Stimulated activated CD8-positive, alpha-beta memory T cell treated with anti-CD3 and anti-CD28 coated beads, Interleukin-7, amount 100 ng/mL, for 24 hours (primary cell): Measurements from ENCODE around the gene ITPR1.

Experiments
- DNase-seq: peaks from one replicate; pipeline ENCODE4 v3.0.0-alpha.2; 2020; ENCODE audit warnings: low read depth

Gene ITPR1

GRCh38 chr3:4830586-4830914, 337.4 kb downstream of the ITPR1 start:
- DNase-seq, result no peak

DNA sequence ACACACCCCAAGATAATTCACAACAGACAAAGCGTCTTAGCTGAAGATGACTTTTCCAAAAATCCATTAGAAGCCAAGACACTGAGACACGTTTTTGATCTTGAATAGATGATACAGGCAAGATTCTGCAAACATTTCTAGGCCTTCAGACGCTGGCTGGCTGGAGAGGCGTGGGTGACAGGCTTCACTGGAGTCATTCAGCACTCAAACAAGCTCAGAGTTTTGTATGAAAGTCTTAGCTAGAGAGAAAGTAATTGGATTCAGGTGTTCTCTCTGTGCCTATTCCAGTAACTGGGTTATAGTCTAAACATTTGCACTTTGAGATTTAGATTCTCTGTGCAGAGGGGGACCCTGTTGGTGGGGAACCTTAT, 338.4 kb downstream of the ITPR1 start:
- no peak for DNase-seq

DNA sequence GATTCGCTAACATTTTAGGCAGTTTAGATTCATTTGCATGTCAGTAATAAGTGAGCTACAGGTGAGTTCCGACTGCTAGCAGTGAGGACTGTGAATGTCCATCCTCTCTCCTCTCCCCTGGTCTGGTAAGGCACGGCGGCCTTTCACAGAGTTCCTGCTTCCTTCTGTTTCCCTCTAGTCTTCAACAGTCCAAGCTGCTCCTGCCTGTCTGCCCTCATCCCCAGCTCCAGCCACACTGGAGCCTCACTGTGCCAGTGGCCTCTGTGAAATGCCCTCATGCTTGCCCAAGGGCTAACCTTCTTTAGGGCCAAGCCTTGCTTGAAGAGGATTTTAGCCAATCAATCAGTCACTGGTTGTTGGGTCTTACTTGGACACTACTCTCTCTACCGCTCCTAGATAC, 340.3 kb downstream of the ITPR1 start:
- no peak for DNase-seq

- DNase-seq, result peak; percentile 51
Observed at GRCh38 chr3:4834403-4834866, 341.3 kb downstream of the ITPR1 start.

- no peak for DNase-seq
Observed at GRCh38 chr3:4835616-4836043, 342.5 kb downstream of the ITPR1 start.

DNA sequence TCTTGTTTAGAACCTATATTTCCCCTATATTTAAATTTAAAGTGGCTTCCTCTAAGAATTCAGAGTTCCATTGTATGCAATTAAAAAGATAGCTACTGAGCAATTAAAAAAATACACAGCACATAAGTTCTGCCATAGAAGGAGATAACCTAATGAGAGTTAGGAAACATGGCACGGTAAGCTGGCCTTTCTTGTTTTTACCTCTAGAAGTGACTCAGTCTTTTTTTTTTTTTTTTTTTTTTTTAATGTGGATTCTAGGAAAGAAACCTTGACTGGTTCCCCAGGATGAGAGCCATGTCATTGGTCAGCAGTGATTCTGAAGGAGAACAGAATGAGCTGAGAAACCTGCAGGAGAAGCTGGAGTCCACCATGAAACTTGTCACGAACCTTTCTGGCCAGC, 343.4 kb downstream of the ITPR1 start:
- DNase-seq, result no peak

- DNase-seq, result no peak
Observed at GRCh38 chr3:4837374-4837930, 344.3 kb downstream of the ITPR1 start.

GRCh38 chr3:4838621-4839022, 345.5 kb downstream of the ITPR1 start:
- no peak for DNase-seq

GRCh38 chr3:4839278-4839677, 346.1 kb downstream of the ITPR1 start:
- DNase-seq, result no peak

DNA sequence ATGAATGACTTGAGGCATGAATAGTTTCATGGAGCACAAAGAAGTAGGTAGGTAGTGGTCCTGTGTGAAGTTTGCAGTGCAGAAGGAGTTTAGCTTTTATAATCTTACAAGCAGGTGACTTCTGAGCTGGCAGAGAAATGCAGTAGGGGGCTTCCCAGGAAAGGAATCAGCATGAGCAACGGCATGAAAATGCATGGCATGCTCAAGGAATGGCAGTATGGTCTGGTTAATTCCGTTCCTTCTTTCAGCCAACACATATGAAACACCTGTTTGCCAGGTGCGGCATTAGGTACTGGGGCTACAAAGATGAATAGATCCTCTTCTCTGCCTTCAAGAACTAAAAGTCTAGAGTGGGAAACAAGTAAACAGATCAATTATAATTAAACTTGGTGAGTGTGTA, 348.1 kb downstream of the ITPR1 start:
- DNase-seq, result no peak

DNA sequence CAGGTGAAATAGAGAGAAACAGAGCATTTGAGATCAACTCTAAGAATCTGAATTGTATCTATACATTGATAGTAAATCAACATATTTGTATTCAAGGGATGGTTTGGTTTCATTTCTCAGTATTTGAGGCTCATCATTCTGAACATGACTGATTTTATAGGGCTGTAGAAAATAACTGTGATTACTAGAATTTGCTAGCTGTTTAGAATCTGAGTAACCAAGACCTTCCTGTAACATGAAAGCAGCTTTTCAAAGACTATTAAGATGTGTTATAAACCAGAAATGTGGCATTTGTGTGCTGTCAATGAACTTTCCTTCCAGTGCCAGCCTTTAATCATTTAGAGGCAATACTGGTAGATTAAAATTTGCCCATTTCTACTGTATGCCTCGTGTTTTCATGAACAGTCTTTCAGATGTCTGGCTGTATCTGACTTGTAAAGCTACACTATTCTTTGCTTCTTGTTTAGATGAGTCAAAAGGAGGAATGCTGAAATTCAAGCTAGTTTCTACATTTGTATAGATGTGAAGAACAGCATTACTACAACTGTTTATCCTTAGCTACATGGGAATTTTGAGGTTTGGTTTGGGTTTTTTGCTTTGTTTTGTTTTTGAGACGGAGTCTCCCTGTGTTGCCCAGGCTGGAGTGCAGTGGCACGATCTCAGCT, 348.8 kb downstream of the ITPR1 start:
- DNase-seq, result no peak

DNA sequence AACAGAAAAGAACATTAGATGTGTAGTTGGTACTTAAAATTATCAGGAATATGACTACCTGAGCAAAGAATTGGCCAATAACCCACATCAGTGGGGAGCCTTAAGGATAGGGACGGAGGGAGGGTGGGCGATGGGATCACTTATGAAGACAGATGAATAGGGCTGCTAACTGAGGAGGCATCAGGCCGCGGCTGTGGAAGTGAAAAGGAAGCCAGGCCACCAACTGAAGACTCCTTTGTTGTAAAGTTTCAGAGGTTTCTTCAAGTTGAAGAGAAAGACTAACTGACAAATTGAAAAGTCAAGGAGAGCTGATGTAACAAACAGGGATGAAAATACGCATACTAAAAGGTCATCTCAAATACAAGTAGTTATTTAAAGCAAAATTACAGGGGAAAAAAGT, 350.5 kb downstream of the ITPR1 start:
- no peak for DNase-seq

DNA sequence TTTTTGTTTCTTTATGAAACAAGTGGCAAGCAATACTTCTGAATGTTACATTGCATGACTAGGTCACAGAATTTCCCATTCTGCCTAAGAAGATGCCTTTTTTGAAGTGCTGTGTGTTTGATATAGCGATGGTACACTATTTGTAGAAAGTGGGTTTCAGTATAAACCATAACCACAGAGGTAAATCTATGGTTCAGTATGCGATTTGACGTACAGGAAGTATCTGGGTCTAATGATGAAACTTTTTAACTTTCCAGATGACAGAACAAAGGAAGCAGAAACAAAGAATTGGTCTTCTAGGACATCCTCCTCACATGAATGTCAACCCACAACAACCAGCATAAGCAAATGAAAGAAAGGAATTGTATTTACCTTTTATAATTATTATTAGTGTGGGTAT, 352.7 kb downstream of the ITPR1 start:
- no peak for DNase-seq

GRCh38 chr3:4846543-4846942, 353.4 kb downstream of the ITPR1 start:
- DNase-seq, result no peak

- DNase-seq, result no peak
Observed at GRCh38 chr3:4848176-4848825, 355.2 kb downstream of the ITPR1 start.

DNA sequence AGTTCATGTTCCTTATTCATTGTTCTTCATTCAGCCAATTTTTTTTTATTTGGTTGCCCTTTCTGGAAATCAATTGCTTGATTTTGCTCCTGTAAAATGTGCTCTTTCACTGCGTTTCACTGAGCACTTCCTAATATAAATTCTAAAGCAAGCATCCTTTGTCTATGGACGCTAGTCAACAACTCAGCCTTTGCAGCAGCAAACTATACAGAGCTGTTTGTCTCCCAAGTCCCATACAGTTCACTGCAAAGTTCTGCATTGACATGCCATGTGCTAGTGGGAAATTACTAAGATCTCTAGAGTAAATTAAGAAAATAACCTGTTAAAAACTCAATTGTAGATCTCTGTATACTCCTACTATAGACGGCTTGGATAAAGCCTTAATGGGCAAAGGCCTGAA, 356.0 kb downstream of the ITPR1 start:
- no peak for DNase-seq

- DNase-seq, result no peak
Observed at GRCh38 chr3:4849739-4850138, 356.6 kb downstream of the ITPR1 start.

- no peak for DNase-seq
Observed at GRCh38 chr3:4850211-4850927, 357.2 kb downstream of the ITPR1 start.

GRCh38 chr3:4850928-4851265, 357.7 kb downstream of the ITPR1 start:
- no peak for DNase-seq

- DNase-seq, result no peak
Observed at GRCh38 chr3:4852780-4853748, 359.9 kb downstream of the ITPR1 start.

DNA sequence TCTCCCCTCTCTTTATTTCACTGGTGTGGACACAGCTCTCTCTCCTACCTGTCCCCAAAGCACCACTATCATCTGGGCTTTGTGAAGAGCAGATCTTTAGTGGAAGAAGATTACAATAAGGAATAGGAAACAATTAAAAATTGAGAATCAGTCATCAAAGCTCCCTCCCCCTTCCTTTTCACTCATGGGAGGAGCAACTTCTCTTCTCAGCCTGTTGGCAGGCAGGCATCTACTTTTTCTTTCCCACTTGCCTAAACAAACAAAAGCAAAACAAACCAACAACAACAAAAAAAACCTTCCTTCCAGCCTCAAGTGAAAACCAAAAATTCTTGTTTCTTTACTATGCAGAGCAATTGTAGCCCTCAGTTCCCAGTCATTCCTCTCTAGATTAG, 360.6 kb downstream of the ITPR1 start:
- DNase-seq, result no peak

GRCh38 chr3:4855676-4856075, 362.5 kb downstream of the ITPR1 start:
- no peak for DNase-seq
